Ramos (cell line): ENCODE measurements around the gene ATP1A1.

ENCODE experiments used
- in situ Hi-C: fragments of 300-500 bp; cut with MboI; formaldehyde crosslinking; loops from one replicate; pipeline ENCODE4 v1.14.3; 2022; ENCODE audit warnings: low sequenced_read_pairs; ENCODE audit not compliant: unreplicated experiment

The ATP1A1 gene

GRCh38 chr1:116429821-116430374 is 56.9 kb downstream of the ATP1A1 start:
- in situ Hi-C loops, result no loop called here

DNA sequence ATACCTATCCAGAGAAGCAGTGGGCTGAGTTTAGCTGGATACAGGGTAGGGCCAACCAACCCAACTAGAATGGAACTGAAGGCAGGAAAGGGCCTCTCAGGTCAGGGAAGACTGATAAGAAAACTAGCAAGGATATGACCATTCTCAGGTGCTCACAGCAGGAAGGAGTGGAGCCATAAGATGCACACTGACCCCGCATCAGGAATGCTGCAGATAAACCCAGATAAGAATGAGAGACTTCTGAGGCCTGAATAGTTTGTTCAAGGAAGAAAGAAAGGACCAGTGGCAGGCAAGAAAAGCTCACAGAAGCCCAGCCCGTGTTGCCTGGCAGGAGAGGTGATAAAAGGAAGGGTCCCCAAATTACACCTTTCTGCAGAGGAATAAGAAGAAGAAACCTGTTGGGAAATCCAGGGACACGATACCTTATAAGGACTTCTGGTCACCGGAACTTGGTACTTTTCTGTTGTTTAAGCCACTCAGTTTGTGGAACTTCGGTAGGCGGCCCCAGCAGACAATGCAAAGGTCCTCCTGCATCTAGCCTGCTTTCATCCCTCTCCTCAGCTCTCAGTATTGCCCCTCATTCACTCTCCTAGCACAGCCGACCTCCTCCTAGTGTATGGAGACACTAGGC is 58.9 kb downstream of the ATP1A1 start:
- in situ Hi-C loops, result no loop called here

DNA sequence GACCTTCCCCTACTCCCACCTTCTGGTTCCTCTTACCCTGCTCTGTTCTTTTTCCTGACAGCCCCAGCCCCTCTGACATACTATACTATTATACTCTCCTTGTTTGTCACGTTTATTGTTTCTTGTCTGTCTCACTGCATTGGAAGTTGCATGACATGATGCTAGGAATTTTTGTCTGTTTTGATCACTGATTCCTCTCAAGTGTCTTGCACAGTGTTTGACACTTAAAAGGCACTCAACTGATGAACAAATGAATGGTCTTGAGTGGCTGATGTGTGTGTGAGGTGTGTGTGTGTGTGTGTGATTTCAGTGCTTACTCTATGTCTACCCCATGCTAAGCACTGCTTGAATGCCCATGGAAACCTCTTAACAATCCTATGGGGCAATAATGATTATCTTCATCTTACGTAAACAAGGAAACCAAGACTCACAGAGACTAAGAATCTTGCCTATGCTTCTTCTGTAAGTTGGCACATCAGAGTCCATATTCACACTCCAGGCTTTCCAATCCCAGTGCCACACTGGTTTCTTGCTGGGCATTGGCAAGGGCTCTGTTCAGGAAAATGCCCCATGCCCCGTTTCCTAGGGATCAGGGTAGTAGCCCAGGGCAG is 59.7 kb downstream of the ATP1A1 start:
- in situ Hi-C loops, result no loop called here

DNA sequence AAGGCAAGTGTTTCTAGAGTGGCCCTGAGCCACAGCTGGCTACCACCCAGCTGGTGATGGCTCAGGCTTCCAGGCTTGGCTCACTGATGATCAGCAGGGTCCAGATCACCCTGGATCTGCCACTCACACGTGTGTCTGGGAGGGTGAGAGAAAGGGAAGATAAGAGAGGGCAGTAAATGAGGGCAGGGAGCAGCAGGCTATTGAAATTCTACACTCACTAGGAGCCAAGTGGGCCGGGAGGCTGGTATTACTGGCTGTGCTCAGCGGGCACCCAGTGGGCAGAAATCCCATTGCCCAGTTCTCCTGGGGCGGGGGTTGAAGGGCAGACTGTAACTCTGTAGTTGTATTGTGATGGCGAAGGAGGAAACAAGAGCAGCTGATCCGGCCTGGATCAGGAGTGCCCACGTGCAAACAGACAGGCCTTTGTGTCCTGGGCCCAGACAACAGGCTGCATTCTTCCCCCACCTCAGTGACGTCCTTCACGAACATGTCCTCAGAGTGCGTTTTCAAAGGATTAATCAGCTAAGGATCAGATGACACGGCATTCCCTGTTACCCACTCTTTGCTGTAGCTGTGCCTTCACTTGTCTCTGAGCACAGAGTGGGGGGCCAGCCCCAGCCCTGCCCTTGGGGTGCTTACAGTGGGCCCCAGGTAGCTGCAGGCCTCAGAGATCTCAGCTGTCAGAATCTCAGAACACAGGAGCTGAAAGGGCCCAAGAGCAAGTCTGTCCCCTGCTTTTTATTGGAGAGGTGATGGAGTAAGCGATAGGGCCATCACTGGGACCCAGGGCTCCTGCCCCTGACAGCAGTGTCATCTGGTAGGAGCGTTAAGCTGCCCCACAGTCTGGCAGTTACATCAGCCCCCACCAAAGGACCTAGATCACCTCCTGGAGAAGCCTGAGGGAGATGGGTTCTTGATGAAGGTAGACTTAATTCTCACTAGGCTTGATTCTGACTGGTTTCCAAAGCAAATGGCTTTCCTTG is 60.5 kb downstream of the ATP1A1 start:
- in situ Hi-C loops, result no loop called here

DNA sequence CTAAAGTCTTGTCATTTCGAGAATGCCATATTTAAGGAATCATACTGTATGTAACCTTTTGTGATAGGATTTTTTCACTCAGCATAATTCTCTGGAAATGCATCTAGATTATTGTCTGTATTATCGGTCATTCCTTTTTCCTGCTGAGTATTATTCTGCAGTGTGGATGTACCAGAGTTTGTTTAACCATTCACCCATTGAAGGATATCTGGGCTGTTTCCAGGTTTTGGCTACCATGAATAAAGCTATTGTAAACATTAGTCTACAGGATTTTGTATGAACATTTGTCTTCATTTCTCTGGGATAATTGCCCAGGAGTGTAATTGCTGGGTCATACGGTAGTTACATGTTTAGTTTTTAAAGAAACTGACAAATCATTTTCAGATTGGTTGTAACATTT is 61.8 kb downstream of the ATP1A1 start:
- in situ Hi-C loops, result no loop called here

- in situ Hi-C loops, result no loop called here
Observed at GRCh38 chr1:116435806-116436610, 63.0 kb downstream of the ATP1A1 start.

DNA sequence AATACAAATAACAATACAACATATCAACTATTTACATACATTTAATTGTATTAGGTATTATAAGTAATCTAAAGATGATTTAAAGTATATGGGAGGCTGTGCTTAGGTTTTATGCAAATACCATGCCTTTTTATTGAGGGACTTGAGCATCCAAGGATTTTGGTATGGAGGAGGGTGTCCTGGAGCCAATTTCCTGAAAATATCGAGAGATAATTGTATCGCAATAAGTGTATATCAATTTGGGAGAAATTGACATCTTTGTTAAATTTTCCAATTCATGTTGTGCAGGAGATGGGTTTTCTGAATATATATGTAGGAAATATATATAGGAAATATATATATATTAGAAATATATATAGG is 63.5 kb downstream of the ATP1A1 start:
- in situ Hi-C loops, result no loop called here

GRCh38 chr1:116439701-116440100 is 66.7 kb downstream of the ATP1A1 start:
- in situ Hi-C loops, result no loop called here

DNA sequence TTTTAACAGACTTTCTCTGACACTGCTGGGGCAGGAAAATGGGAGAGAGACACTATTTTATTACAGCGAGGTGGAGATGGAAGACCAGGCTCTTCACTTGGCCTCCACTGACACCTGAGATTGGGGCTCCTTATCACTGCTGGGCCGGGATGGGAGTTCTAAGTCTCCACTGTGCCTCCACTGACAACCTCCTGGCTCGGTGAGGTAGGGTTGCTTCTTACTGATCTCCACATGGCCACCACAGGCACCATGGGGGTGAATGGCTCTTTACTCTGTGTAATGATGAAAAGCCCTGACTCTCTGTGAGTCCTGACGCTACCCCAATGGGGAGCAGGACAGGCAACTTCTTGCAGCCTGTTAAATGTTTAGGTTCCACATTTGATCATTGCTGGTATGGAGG is 67.7 kb downstream of the ATP1A1 start:
- in situ Hi-C loops, result no loop called here

DNA sequence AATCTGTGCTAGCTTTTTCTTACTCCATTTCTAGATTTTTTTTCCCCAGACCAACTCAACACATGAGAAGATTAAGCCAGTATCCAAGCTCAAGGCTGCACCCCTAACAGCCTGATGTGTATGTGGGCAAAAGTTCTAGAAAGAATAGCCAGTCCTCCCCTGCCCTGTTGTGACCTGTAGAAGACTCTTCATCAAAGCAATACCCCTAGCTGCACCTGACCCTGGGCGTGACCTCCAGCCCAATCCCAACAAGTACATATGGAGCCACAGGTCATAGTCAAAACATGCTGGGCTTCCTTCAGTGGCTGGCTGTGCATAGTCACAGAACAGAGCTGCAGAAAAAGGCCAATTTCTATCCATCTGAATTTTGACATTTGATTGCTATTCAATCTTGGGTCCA is 72.5 kb downstream of the ATP1A1 start:
- in situ Hi-C loops, result no loop called here

DNA sequence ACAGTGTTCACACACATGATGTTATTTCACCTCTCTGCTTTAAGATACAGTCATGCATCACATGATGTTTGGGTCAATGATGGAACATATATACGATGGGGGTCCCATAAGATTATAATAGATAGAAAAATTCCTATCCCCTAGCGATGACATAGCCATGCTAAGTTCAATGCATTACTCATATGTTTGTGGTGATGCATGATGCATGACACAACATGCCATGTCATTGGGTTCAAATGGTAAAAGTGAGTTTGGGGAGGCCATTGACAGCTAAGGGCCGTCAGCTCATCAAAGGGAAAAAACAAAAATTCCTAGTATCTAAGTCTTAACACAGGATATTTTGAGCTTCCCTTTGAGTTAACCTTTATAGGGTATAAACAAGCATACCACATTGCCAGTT is 73.6 kb downstream of the ATP1A1 start:
- in situ Hi-C loops, result no loop called here

GRCh38 chr1:116448785-116449385 is 75.8 kb downstream of the ATP1A1 start:
- in situ Hi-C loops, result no loop called here

DNA sequence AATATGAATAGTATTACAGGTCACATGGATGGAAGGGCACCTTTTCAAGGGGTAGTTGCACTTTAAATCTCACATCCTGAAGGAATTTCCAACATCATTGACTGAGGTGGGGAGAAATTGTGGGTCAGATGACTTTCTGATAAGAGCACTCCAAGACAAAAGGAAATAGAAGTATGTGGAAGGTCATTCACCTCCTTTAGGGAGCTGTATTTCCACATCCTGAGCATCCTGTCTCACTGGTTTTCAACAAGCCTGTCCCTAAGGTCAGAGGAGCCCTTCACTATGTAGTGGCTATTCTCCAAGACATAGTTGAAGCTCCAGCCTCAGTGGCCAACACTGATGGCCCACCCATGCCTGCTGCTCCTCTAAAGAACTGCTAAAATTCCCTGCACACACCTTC is 76.5 kb downstream of the ATP1A1 start:
- in situ Hi-C loops, result no loop called here

DNA sequence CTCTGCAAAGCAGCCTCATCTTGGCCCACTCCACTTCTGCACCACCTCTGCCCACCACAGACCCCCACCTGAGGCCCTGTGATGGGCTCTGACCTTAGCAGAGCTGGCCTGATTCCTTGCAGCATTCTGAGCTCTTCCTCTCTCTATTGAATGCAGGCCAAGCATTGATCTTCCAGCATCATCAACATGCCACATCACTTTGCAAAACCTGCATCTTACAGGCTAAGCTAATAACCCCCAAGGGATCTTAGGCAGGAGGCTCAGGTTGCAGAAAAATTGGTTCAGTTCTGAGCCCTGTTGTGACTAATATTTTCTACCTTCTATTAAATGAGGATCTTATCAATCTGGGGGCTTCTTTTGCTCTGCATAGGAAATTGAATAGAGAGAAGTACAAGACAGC is 78.7 kb downstream of the ATP1A1 start:
- in situ Hi-C loops, result no loop called here

- in situ Hi-C loops, result no loop called here
Observed at GRCh38 chr1:116453481-116453880, 80.4 kb downstream of the ATP1A1 start.

DNA sequence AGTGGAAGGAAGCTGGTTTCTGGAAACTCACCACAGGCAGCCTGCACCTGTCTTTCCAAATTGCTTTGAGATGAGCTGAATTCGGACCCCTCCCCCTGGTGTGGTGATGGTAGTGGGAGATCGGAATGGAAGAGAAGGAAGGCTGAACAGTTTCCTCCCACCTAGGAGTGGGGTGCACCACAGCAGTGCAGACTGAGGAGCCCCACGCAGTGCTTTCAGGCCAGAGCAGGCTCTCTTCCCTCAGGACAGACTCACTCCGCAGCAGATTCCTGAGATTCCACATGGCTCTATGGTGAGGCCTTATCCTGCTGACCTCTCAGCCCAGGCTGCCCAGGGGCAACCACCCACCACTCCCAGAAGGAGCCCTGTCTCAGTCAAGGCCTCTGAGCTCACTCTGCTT is 80.9 kb downstream of the ATP1A1 start:
- in situ Hi-C loops, result no loop called here
